Glutamatergic neuron (in vitro differentiated cells): ENCODE data around the gene MAP1LC3A. TPM values are rescaled to one million over a fixed set of nuclear protein-coding genes. Genes with fewer than 3 reads are reported as not detected.

Experiments used
- DNase-seq: peaks from one replicate; pipeline ENCODE4 v3.0.0; 2022
- H3K27ac Mint-ChIP-seq: one replicate; pipeline ENCODE4 v1.8.0; 2020; ENCODE audit warnings: mild to moderate bottlenecking, mixed read lengths, inconsistent platforms; ENCODE audit not compliant: unreplicated experiment
- H3K27me3 Mint-ChIP-seq: one replicate; pipeline ENCODE4 v1.8.0; 2020; ENCODE audit warnings: mild to moderate bottlenecking, moderate library complexity, mixed read lengths, inconsistent platforms; ENCODE audit not compliant: unreplicated experiment
- H3K36me3 Mint-ChIP-seq: one replicate; pipeline ENCODE4 v1.8.0; 2020; ENCODE audit warnings: mild to moderate bottlenecking, mixed read lengths, inconsistent platforms; ENCODE audit not compliant: unreplicated experiment
- H3K4me1 Mint-ChIP-seq: one replicate; pipeline ENCODE4 v1.8.0; 2020; ENCODE audit warnings: mild to moderate bottlenecking, low read depth, mixed read lengths, inconsistent platforms; ENCODE audit not compliant: unreplicated experiment
- H3K4me3 Mint-ChIP-seq: one replicate; pipeline ENCODE4 v1.8.0; 2020; ENCODE audit warnings: mild to moderate bottlenecking, mixed read lengths, inconsistent platforms; ENCODE audit not compliant: unreplicated experiment
- H3K9me3 Mint-ChIP-seq: one replicate; pipeline ENCODE4 v1.8.0; 2020; ENCODE audit warnings: mild to moderate bottlenecking, moderate library complexity, mixed read lengths, inconsistent platforms; ENCODE audit not compliant: unreplicated experiment
- total RNA-seq: library from RNA; stranded (reverse); fragmentation: NEBNext Ultra II Directional; extraction: Animal tissue kit (Norgen Biotek cat#: 25700); gene quantifications from one replicate; pipeline ENCODE4 v1.2.1, GENCODE V29; 2021; ENCODE audit not compliant: unreplicated experiment
- TF ChIP-seq, protein P1 (sequence below): fragments of 200-600 bp; sonication (generic); IDR thresholded peaks from one replicate; pipeline ENCODE4 v1.5.0; 2021; ENCODE audit not compliant: partially characterized antibody, unreplicated experiment

Gene MAP1LC3A
- total RNA-seq, 1 donor from 2014 or later: 143 TPM

GRCh38 chr20:34539756-34540155 is 18.8 kb upstream of the MAP1LC3A start:
- Mint-ChIP-seq H3K27me3 (peaks cover 5% of the 10 kb centered on the region), H3K27ac (no peak overlapping the region), H3K4me3 (no peak overlapping the region), H3K4me1 (peaks cover 16% of the 10 kb centered on the region), H3K9me3 (peaks cover 3% of the 10 kb centered on the region), H3K36me3 (peaks cover 4% of the 10 kb centered on the region)
- DNase-seq: no peak
- TF ChIP-seq, protein P1, sequence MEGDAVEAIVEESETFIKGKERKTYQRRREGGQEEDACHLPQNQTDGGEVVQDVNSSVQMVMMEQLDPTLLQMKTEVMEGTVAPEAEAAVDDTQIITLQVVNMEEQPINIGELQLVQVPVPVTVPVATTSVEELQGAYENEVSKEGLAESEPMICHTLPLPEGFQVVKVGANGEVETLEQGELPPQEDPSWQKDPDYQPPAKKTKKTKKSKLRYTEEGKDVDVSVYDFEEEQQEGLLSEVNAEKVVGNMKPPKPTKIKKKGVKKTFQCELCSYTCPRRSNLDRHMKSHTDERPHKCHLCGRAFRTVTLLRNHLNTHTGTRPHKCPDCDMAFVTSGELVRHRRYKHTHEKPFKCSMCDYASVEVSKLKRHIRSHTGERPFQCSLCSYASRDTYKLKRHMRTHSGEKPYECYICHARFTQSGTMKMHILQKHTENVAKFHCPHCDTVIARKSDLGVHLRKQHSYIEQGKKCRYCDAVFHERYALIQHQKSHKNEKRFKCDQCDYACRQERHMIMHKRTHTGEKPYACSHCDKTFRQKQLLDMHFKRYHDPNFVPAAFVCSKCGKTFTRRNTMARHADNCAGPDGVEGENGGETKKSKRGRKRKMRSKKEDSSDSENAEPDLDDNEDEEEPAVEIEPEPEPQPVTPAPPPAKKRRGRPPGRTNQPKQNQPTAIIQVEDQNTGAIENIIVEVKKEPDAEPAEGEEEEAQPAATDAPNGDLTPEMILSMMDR: no peak

GRCh38 chr20:34540596-34541263 is 17.8 kb upstream of the MAP1LC3A start:
- Mint-ChIP-seq H3K36me3 (no peaks in the 10 kb centered on the region), H3K27ac (peak overlapping the region; percentile 43), H3K27me3 (peaks cover 3% of the 10 kb centered on the region), H3K4me1 (peaks cover 19% of the 10 kb centered on the region), H3K4me3 (no peak overlapping the region), H3K9me3 (peaks cover 1% of the 10 kb centered on the region)
- TF ChIP-seq, protein P1: no peak
- no peak for DNase-seq

GRCh38 chr20:34541264-34541901 is 17.1 kb upstream of the MAP1LC3A start:
- no peak for DNase-seq
- Mint-ChIP-seq H3K4me3 (no peak overlapping the region), H3K27ac (no peak overlapping the region), H3K36me3 (no peaks in the 10 kb centered on the region), H3K4me1 (peaks cover 21% of the 10 kb centered on the region), H3K27me3 (peaks cover 3% of the 10 kb centered on the region), H3K9me3 (peaks cover 1% of the 10 kb centered on the region)
- TF ChIP-seq, protein P1: no peak

DNA sequence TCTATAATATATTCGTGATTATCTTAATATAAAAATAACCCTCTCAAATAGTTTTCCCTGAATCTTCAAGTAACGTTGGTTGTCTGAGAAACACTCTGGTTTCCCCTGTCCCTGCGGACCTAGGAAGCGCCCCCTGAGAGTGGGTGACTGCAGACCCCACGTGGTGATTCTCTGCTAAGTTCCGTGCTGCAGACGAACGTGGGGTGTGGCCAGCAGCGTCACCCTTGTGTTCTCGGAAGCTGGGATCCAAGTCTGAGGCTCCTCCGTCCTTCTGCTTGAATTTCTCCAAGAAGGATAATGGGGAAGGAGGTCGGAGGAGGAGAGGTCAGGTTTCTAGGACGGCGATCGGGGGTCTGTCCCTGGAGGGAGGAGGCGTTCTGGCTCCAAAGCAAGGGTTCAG is 16.6 kb upstream of the MAP1LC3A start:
- H3K27ac Mint-ChIP-seq: no peak overlapping the region
- H3K27me3 Mint-ChIP-seq: peaks cover 6% of the 10 kb centered on the region
- peaks cover 25% of the 10 kb centered on the region for H3K4me1 Mint-ChIP-seq
- TF ChIP-seq, protein P1: no peak
- H3K4me3 Mint-ChIP-seq: no peak overlapping the region
- H3K36me3 Mint-ChIP-seq: no peaks in the 10 kb centered on the region
- DNase-seq: no peak
- H3K9me3 Mint-ChIP-seq: peaks cover 4% of the 10 kb centered on the region

GRCh38 chr20:34542439-34542838 is 16.1 kb upstream of the MAP1LC3A start:
- Mint-ChIP-seq H3K36me3 (no peaks in the 10 kb centered on the region), H3K4me1 (peaks cover 29% of the 10 kb centered on the region), H3K9me3 (peaks cover 4% of the 10 kb centered on the region), H3K27me3 (peaks cover 8% of the 10 kb centered on the region), H3K4me3 (no peak overlapping the region), H3K27ac (no peak overlapping the region)
- no peak for DNase-seq
- TF ChIP-seq, protein P1: no peak
